Measurements from ENCODE around the gene NBEA.

NBEA gene

DNA sequence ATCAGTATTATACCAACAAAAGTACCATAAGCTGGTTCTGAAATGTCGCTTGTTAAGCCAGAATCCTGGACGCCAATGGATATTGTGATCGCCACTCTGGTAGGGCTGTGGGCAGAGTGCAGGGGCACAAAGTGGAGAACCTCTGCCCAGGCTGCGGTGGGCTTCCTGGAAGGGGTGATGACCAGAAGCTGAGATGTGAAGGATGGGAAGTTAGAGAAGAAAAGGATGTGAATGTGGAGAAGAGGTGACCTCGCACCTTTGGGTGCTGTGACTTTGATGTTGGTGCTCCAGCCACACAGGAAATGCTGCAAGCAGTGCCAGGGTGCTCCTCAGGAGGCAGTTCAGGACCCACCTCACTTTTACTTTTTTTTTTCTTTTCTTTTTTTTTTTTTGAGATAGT is 742.4 kb downstream of the NBEA start:
- no peak for DNase-seq

DNA sequence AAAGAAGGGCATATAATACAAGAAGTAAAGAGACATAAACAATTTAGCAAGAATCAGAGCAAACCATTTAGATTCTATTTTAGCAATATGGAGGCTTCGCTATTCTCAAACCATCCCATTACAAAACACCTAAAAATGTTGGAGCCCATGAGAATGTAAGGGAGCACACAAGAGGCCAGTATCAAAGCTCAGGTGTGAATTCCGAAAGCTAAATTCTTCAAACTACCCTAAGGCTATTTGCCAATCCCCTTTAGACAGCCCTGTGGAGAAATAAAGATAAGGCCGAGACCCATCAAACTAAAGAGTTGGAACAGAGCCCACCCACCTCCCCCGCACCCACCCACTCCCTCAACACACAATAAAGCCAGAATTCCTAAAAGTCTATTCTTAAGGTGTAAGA is 745.3 kb downstream of the NBEA start:
- no peak for DNase-seq

DNA sequence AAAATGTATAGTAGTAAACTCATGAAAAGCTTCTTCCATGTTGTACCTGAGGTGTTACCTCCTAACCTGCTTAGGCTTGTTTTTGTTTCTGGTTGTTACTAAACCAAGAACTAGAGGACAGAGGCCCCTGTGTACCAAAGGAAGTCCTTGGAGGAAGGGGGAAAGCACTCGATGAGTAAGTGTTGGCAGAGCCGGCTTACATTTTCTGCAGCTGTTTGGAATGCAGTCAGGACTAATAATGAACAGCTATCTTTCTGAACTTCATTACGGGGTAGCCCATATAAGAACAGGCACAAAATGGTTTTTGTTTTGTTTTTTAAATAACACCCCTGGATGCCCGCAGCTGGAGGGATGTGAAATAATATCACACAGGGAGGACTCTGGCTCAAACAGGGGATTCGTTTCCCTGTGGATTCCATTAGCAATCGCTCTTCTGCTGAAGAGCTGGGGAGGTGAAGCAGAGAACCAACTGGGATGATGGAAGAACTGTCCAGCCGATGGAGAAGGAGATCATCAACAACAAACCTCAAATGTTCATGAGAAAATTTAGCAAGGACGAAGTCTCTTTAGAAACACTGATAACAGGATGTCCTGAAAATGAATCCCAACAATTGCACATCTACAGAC is 748.6 kb downstream of the NBEA start:
- no peak for DNase-seq

DNA sequence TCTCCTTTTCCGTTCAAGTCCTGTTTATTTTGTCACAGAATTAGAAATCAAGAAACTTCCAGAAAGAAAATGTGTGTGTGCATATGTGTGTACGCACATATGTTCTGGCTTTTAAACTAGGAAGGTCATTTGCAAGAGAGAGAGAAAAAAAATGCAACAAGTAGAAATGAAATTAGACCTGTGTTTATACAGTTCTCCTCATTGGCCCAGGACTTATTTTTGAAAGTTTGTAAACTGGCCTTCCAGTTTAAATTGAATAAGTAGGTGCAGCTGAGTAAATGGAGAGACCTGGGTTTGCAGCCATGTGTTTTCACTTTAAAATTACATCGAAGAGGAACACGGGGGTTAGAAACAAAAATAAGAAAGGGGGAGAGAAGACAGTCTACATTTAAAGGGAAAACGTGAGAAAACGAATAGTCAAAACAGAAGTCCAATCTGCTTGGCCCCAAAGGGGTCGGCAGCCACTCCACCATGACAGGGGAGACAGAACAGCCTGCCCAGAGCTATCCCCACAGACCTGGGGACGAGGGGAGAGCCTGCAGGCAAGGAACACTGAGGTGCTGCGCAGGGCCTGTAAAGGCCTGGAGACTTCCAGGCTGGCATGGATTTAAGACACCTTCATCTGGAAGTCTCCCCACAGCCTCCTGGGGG is 751.2 kb downstream of the NBEA start:
- DNase-seq = no peak

DNA sequence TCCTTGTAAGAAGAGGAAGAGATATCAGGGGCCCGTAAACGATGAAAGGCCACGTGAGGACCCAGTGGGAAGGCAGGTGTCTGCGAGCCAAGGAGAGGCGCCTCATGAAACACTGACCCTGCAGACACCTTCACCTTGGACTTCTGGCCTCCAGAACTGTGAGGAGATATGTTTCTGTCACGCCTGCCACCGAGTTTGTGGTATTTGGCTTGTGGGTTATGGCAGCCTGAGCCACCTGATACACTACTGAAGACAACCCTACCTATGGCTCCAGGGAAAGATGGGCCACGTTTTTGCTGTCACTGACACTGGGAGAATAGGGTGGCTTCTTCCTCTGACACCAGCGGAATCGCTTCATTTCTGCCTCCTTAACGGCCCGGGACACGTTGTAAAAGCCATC is 752.0 kb downstream of the NBEA start:
- DNase-seq = no peak

DNA sequence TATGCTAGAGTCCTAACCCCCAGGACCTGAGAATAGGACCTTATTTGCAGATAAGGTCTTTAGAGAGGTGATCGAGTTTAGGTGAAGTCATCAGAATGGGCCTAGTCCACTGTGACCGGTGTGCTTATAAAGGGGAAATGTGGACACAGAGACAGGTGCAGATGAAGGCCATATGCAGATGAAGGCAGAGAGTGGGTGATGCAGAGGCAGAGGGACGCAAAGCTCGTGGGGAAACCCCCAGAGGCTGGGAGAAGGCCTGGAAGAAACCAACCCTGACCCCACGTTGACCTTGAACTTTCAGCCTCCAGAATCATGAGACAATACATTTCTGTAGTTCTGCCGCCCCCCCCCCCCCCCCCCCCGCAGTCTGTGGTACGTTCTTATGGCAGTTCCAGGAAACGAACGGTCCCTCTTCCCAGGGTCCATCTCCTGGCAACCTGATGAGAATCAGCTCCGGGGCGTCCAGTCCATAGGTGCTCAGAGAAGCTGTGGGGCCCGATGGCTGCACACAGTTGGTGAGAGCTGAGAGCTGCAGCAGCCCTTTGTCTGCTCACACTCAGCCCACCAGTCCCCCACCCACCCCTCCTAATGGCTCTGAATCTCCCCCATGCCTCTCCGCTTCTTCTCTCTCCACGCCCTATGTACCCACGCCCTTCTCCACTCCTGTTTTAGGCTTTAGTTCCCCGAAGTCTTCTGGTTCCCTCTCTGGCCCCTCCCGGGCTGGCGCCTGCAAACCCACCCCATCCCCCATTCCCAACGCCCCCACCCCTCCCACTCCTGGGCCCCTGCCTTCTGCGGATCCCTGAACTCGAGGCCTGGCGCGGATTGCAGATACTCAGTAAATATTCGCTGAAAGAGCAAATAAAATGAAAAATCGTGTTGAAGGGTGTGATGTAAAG is 752.7 kb downstream of the NBEA start:
- no peak for DNase-seq

DNA sequence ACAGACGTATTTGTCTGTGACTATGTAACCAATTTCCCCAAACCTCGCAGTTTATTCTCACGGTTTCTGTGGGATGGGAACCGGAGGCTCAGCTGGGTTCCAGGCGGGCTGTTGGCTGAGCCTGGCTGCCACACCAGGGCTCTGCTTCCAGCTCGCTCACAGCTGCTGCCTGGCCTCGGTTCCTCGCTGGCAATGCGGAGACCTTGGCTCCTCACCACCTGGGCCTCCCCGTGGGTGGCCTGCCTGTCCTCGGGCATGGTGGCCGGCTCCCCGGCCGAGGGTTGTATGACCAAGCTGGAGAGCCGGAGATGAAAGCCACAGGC is 753.3 kb downstream of the NBEA start:
- DNase-seq = no peak

DNA sequence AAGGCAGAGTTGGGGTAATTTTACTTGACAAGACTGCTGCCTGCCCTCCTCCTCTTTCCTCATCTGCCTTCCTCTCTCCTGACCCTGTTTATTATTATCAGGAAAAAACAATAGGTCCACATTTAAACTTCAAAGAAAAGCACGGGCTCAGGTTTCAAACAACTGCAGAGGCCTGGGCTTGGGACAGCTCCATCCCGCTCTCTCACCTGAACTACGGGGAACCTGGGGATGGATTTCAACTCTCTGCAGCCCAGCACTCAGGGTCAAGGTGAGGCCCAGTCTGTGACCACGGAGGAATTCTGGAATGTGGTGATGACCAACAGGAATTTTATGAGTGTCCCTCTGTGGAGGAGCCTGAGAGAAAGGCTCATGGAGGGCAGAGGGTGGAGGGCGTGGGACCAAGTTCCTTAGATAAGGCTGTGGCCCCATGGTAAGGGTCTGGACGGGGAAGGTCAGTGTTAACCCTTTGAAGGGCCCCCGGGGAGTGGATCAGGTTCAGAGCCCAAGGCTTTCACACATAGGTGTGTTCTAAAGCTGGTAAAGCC is 755.2 kb downstream of the NBEA start:
- DNase-seq = no peak

DNA sequence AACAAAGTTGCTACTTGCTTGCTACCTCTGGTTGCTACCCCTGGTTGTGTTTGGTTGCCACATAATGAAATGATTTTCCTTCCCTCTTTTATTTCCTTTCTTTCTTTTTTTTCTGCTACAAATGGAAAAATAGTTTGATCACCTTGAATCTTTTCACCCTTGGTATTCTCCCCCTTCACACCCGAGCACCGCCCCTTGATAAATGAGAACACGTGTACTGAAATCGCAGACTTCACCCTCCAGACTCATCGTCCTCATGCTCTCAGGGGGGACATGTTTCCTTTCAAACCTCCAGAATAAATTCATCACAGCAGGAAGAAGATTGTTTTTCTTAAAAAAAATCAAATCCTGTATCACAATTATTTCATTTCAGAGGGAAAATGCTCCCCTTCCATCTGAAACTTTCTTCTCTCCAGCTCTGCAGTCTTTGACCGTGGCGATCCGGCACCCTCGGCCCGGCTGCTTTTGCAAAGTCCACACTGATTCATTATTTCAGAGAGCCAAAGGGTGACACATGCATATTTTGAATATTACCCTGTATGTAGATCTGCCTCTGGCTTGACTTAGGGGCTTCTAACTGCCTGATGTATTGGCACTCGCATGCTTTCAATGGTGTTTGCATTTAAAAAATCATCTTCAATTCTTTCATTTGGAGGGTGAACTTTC is 757.0 kb downstream of the NBEA start:
- no peak for DNase-seq

DNA sequence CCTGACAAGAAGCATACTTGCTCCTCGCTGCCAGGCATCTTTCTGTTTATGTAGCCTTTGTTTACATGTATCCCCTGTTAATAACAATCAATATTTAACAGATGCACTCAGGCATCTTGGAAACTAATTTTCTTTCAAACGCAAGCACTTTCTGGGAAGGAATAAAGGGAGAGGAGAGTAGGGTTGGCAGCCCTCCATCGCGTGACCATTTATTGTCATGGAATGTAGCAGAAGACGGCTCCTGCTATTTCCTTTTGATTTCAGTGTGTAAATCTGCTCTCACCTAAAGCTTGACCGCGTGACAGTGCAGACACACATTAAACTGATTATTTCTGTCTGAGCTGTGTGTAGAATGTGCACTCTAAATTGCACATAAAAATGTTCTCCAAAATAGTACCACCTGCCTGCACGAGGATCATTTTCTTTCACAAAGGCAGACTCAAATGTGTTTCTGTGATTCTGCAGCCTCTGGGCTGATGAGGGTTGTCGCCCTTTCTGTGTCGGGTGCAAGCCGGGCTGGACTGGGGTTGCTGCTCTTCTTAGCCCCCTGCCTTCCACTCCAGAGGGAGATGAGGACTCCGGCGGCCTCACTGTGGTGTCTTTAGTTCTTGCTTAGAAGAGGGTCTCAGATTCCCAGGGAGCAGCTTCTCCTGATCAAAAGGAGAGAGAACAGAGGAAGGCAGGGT is 757.9 kb downstream of the NBEA start:
- DNase-seq = no peak

DNA sequence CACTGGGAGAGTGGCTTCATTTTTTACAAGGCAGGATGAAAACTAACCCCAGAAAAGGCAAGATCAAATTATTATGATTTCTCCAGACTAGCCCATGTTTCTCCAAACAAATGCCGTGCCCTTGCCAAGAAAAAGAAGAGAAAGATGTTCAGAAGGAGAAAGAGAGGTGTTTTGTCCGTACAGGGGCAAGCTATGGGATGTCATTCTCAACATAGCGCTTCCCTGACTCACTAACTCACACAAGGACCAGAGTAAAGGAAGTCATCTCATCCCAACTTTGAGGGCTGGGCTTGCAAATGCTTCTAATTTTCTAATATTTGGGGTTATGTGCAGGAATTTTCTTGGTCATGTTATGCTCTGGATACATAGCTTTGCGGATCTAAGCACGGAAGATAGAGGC is 758.6 kb downstream of the NBEA start:
- DNase-seq = no peak

DNA sequence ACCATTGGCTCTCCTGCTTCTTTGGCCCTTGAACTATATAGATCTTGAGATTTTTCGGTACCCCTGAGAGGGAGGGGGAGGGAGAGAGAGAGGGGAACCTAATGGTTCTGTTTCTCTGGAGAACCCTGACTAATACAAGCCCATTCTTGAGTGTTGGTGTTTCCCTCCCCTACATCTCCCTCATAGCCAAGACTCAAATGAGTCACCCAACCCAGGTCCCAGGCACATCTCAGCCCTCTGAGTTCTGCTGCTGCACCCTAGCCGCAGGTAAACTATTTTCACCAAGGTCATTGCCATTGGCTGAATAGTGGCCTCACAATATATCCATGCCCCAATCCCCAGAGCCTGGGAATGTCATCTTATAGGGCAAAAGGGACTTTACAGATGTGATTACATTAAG is 760.2 kb downstream of the NBEA start:
- no peak for DNase-seq

DNA sequence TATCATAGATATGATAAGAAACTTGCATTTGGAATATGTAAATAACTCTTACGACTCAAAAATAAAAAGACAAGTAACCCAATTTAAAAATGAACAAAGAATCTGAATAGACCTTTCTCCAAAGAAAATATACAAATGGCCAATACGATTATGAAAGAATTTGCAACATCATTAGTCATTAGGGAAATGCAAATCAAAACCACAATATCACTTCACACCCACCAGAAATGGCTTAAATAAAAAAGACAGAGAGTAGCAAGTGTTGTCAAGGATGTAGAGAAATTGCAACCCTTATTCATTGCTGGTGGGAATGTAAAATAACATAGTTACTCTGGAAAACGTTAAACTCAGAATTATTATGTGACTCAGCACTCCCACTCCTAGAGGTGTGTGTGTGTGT is 761.0 kb downstream of the NBEA start:
- no peak for DNase-seq

DNA sequence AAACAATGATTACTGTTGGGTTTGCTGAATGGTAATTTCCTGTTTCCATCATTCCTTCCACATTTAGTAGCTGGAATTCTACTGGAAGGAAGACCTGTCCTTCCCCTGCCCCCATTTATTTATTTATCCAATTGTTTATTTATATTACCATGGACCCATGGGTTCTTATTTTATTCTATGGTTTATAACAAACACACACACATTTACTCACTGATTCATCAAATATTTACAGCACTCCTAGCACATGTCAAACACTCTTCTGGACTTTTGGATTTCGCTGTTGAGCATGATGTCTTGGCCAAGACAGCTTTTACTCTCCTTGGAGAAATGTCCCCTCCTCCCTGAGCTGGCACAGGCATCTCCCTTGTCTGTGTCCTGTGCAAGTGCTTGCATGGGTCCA is 762.3 kb downstream of the NBEA start:
- DNase-seq = no peak

DNA sequence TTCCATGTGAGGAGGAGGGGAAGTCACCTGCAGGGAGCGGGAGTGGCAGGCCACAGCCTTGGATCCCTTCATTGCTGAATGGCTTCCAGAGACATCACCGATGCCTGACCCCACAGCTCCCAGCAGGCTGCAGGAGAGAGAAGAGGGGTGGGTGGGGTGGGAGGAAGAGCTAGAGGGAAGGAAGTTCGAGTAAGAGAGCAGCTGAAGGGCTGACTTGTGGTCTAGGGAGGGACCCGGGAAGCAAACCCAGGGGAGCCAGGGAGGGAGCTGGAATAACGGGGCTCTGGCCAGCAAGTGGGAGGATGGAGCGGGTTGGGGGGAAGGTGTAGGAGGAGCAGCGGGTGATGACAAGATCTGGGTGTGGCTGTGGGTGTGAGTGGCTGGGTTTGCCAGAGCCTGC is 764.2 kb downstream of the NBEA start:
- no peak for DNase-seq

DNA sequence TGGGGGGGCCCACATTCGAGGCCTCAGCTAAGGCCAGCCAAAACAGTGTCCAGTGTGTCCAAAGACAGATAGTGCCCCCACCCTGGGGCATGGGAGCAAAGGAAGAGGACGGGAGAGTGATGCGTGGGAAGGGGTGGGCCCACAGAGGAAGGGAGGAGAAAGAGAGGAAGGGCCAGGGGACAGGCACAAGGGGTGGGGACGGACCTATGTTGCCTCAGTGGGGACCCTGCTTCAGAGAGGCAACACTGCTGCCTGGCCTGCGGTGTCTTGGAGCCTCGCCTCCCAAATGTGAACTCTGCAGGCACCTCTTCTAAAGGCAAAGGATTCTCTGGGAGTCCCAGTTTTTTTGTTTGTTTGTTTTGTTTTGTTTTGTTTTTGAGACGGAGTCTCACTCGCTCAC is 764.7 kb downstream of the NBEA start:
- DNase-seq = no peak

DNA sequence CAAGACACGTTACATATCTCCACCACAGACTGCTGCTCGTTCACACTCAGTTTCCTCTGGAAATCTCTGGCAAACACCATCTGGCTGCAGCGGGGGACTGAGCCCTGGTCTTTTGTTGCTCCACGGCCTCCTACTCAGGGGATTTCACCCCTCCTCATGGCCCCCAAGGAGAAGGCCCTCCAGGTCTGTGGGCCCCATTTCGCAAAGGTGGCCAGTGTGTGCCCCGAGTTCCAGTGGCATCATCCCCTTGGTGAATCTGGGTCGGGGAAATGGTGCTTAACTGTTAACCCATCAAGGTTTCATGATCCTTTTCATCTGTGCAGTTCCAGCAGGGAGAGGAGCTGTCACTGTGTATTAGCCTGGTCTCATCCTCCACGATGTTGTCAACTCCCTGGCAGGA is 769.8 kb downstream of the NBEA start:
- DNase-seq = no peak

DNA sequence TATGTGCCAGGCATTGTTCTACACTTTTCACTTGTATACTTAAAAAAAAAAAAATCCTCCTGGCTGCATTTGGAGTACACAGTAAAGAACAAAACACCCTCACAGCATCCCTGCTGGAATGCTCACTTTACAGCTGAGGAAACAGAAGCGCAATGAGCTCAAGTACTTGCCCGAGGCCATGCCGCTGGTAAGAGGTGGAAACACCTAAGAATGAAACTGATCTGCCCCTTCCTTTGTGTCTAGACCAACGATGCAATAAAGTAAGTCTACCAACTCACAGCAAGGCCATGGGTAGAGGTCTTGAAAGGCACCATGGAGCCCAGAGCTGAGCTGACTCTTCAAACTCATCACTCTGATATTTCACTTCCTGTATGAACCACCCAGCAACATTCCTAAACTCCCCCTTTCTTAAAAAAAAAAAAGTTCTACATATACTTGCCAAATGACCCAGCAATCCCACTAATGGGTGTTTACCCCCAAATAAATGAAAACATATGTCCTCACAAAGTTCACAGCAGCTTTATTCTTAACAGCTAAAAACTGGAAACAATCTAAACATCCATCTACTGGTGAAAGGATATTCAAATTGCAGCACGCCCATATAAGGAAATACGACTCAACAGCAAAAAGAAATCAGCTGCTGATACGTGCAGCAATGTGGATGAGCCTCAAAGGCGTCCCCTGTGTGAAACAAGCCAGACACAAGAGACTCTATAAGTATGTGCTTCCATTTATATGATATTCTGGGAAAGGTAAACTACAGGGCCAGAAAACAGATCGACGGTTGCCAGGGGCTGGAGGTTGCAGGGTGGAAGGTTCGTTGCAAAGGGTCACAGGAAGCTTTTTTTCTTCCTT is 771.1 kb downstream of the NBEA start:
- no peak for DNase-seq

DNA sequence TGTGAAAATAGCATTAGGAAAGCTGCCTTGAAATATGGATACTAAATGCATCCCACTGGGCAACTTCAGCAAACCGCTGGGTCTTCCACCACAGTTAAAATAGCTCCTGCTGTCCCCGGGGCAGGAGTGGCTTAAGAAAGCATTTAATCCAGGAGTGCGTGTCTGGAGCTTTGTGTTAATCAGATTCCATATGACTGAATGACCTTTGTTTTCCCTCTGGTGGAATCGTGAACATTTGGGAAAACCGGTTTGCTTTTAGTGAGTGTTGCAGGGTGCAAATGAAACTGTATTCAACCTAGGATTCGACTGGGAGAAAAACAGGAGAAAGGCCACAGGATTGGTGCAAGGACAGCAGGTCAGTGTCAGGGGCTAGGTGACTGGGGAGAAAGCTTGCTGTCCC is 772.1 kb downstream of the NBEA start:
- no peak for DNase-seq

DNA sequence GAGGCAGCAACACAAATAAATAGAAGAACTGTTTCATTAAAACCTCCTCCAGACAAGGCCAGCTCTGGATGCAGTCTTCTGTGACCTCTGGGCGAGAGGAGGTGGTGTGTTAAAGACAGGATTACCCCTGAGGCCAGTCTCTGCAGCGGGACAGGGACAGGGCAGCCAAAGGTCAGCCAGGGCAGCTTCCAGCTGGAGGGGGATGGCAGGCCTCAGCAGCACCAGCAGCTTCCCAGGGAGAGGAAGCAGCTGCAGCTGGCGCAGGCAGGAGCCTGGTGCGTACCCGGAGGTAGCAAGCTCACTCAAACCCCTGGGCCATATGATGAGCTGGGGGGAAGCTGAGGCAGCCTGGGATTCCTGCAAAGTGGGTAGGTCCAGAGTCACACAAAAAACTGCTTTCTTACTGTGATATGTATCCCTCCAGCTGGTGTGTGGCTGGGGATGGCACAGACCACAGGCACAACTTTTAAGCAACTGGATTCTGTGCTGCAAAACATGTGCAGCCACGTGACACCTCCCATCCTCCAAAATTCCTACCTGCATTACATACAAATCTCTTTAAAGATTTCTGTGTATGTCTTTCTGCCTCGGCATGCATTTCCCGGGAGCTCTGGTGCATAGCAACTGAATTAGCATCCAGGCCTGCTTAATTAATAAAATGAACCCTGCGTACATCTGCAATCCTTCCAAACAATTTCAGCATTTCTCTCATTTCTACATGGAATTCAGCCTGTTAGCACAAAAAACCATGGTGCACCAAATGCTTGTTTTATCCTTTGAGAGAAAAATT is 772.7 kb downstream of the NBEA start:
- DNase-seq = no peak

DNA sequence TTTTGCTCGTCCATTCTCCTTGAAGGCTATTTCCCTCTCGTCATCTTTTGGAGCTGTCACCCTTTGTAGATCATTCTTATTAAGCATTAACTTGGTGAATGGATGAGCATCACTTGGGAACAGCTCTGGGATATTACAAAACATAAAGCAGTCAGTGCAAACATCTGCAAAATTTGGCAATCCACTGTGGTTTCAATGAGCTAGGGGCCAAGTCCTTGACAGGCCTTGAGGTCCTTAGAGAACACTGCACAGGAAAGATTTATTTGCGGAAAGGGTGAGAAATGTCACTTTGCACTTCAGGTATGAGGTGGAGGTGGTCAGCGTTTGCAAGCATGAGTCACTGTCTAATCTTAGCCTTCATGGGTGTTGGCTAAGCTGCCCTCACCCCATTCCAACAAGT is 774.1 kb downstream of the NBEA start:
- no peak for DNase-seq

All from CD4-positive, alpha-beta T cell treated with Interleukin-17A for 4 hours (primary cell).